ENCODE measurements around the gene SYTL3.

The SYTL3 gene

GRCh38 chr6:158661156-158661685 lies 11.4 kb downstream of the SYTL3 start:
- DNase-seq (no peak), ATAC-seq (ENCODE audit: insufficient read depth, low read depth) (no peak)
- no peak overlapping the region for H2AFZ ChIP-seq (ENCODE audit: low read depth, low read length)
- no peaks in the 10 kb centered on the region for H3K36me3 ChIP-seq (ENCODE audit: insufficient read depth, low read length)
- H4K20me1 ChIP-seq (ENCODE audit: insufficient read depth, low read length) = 0 out of 2 replicates have a peak, but pooled peaks cover under 1% of the 10 kb centered on the region
- H3K4me2 ChIP-seq (ENCODE audit: insufficient read depth, low read length) = no peak overlapping the region
- H3K79me2 ChIP-seq (ENCODE audit: insufficient read depth, low read length) = no peaks in the 10 kb centered on the region
- no peaks in the 10 kb centered on the region for H3K9me3 ChIP-seq (ENCODE audit: insufficient read depth, low read length, severe bottlenecking)
- H3K27ac ChIP-seq (ENCODE audit: low read length) = no peak overlapping the region
- H3K4me1 ChIP-seq (ENCODE audit: insufficient read depth, low read length) = no peaks in the 10 kb centered on the region
- no peak overlapping the region for H3K9ac ChIP-seq (ENCODE audit: low read depth, low read length)
- H3K4me3 ChIP-seq (ENCODE audit: low read depth in 1 of 2, low read length in 2 of 2) = no peak overlapping the region
- peaks cover 46% of the 10 kb centered on the region for H3K27me3 ChIP-seq (ENCODE audit: insufficient read depth, low read length, poor library complexity)
- no peak for TF ChIP-seq EZH2 (IDR thresholded peaks at IDR 0.05; ENCODE audit: borderline replicate concordance, low read depth, low read length, severe bottlenecking)
- no peak for TF ChIP-seq CTCF (IDR thresholded peaks at IDR 0.05; ENCODE audit: borderline replicate concordance, extremely low read depth, low read length, poor library complexity, severe bottlenecking)

- no peaks in the 10 kb centered on the region for H3K9me3 ChIP-seq (ENCODE audit: insufficient read depth, low read length, severe bottlenecking)
- no peaks in the 10 kb centered on the region for H3K79me2 ChIP-seq (ENCODE audit: insufficient read depth, low read length)
- no peak overlapping the region for H2AFZ ChIP-seq (ENCODE audit: low read depth, low read length)
- peaks cover 59% of the 10 kb centered on the region for H3K27me3 ChIP-seq (ENCODE audit: insufficient read depth, low read length, poor library complexity)
- DNase-seq (no peak), ATAC-seq (ENCODE audit: insufficient read depth, low read depth) (no peak)
- H4K20me1 ChIP-seq (ENCODE audit: insufficient read depth, low read length) = 0 out of 2 replicates have a peak, but pooled peaks cover 6% of the 10 kb centered on the region
- no peaks in the 10 kb centered on the region for H3K4me1 ChIP-seq (ENCODE audit: insufficient read depth, low read length)
- H3K36me3 ChIP-seq (ENCODE audit: insufficient read depth, low read length) = no peaks in the 10 kb centered on the region
- H3K9ac ChIP-seq (ENCODE audit: low read depth, low read length) = no peak overlapping the region
- no peak overlapping the region for H3K27ac ChIP-seq (ENCODE audit: low read length)
- no peak overlapping the region for H3K4me2 ChIP-seq (ENCODE audit: insufficient read depth, low read length)
- no peak for TF ChIP-seq CTCF (IDR thresholded peaks at IDR 0.05; ENCODE audit: borderline replicate concordance, extremely low read depth, low read length, poor library complexity, severe bottlenecking)
- TF ChIP-seq EZH2 (IDR thresholded peaks at IDR 0.05; ENCODE audit: borderline replicate concordance, low read depth, low read length, severe bottlenecking) = no peak
- H3K4me3 ChIP-seq (ENCODE audit: low read depth in 1 of 2, low read length in 2 of 2) = no peak overlapping the region
Measured at GRCh38 chr6:158662607-158662953, 12.7 kb downstream of the SYTL3 start.

DNA sequence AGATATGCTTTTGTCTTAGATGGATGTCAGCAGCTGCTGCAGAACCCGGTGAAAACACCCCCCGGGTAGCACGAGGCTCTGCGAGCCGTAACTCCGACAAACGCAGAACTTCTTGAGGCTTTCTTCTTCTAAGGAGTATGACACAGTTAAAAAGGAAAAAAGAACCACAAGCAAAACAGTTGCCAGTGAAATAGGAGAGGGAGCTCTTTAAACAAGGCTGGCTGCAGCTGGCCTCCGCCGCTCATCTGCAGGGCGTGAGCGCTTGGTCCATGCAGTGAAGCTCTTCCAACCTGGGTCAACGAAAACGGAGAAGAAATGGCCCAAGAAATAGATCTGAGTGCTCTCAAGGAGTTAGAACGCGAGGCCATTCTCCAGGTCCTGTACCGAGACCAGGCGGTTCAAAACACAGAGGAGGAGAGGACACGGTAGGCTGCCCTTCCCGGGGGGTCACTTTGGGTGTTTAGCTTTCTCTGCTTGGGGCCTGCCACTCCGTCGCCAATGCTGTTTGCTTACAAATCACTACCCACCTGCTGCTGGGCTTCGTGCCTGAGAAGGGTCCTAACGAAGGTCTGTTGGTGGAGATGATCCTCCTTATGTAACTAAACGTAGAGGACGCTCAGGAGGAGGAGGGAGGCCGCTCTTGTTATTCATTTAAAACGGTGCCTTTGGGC lies 13.2 kb downstream of the SYTL3 start:
- Histone ChIP-seq H3K27ac (ENCODE audit: low read length) (no peak overlapping the region), H3K79me2 (ENCODE audit: insufficient read depth, low read length) (no peaks in the 10 kb centered on the region), H3K9me3 (ENCODE audit: insufficient read depth, low read length, severe bottlenecking) (no peaks in the 10 kb centered on the region), H3K4me3 (ENCODE audit: low read depth in 1 of 2, low read length in 2 of 2) (no peak overlapping the region), H2AFZ (ENCODE audit: low read depth, low read length) (no peak overlapping the region), H3K27me3 (ENCODE audit: insufficient read depth, low read length, poor library complexity) (peaks cover 63% of the 10 kb centered on the region), H4K20me1 (ENCODE audit: insufficient read depth, low read length) (0 out of 2 replicates have a peak, but pooled peaks cover 6% of the 10 kb centered on the region), H3K9ac (ENCODE audit: low read depth, low read length) (no peak overlapping the region), H3K4me1 (ENCODE audit: insufficient read depth, low read length) (no peaks in the 10 kb centered on the region), H3K36me3 (ENCODE audit: insufficient read depth, low read length) (no peaks in the 10 kb centered on the region), H3K4me2 (ENCODE audit: insufficient read depth, low read length) (no peak overlapping the region)
- ATAC-seq (ENCODE audit: insufficient read depth, low read depth) (peak; percentile 60), DNase-seq (no peak)
- TF ChIP-seq EZH2 (IDR thresholded peaks at IDR 0.05; ENCODE audit: borderline replicate concordance, low read depth, low read length, severe bottlenecking) (no peak), CTCF (IDR thresholded peaks at IDR 0.05; ENCODE audit: borderline replicate concordance, extremely low read depth, low read length, poor library complexity, severe bottlenecking) (no peak)
